GM12875 (cell line): ENCODE data around the gene CAPN9.

Source experiments
- H3K4me3 ChIP-seq: one replicate; pipeline ENCODE4 v1.5.1; 2011; ENCODE audit warnings: low read depth, low read length, control low read depth
- CTCF ChIP-seq: IDR thresholded peaks from 2 replicates; pipeline ENCODE4 v1.5.1; 2011; ENCODE audit warnings: low read depth, mild to moderate bottlenecking, control low read depth, inconsistent platforms, low read length, moderate library complexity, borderline replicate concordance; ENCODE audit not compliant: insufficient read depth

The CAPN9 gene

GRCh38 chr1:230768903-230769570 lies 21.8 kb downstream of the CAPN9 start:
- H3K4me3 ChIP-seq, result no peak overlapping the region
- no peak for TF ChIP-seq CTCF

DNA sequence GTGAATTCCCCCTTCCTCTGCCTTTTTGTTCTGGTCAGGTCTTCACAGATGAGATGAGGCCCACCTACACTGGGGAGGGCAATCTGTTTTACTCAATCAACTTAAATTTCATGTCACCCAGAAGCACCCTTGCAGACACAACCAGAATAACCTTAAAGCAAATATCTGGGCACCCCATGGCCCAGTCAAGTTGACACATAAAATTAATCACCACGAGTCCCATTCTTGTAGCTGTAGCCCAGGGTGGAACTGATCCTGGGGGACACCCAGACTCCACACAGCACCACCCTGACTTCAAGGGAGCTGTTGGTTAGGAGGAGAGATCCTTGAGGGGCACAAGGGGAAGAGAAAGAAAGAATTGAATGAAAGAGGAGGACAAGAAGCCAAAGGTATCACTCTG lies 23.1 kb downstream of the CAPN9 start:
- no peak for TF ChIP-seq CTCF
- no peak overlapping the region for H3K4me3 ChIP-seq

DNA sequence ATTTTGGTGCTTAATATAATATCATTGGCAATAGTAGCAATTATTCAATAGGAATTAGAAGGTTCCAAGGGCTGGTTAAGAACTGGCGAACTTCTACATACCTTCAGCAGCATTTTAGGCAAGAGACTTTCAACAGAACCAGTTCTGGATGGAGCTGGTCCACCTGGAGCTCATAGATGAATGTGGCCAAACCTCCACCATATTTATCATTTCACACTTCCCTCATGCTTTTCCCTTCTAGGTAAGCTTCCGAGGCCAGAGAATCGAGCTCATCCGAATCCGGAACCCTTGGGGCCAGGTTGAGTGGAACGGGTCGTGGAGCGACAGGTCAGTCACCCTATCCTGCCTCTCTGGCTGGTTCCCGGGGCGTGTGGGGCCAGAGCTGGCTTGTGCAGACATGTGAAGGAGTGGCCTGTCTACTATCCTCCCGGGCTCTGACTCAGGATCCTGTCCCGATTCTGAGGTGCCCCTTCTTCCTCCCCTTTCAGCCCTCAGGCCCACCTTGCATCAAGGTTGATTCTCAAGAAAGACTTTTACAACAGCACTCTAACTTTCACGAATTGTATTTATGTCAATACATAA lies 24.7 kb downstream of the CAPN9 start:
- no peak overlapping the region for H3K4me3 ChIP-seq
- TF ChIP-seq CTCF, result no peak

- no peak for TF ChIP-seq CTCF
- H3K4me3 ChIP-seq, result no peak overlapping the region
Measured at GRCh38 chr1:230772457-230773395, 25.5 kb downstream of the CAPN9 start.

DNA sequence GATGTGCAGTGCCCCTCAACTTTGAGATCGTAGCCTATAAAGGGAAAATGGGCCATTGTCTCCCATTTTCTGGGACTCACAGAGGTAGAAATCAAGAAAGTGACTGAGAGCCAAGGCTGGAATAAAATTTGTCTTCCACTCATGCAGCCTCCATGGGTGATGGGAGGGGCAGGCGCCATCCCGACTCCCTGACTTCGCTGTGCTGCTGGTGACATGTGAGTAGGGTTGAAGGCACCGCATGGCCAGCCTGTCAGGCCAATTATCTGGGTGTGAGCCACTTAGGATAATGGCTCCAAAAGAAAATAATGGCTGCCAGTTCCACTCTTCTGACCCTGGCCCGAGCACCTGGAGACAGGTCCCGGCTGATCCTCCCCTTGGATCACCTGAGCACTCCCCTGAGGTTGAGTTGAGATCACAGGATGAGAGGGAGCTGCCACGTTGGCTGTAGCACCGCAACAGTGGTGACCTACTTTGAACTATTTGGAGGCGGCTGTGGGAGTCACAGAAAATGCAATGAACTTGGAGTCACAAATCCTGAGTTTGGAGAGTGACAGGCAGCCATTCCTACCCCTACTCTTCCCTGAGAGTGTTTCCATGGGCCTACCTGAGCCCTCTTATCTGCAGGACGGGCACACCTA lies 26.3 kb downstream of the CAPN9 start:
- no peak overlapping the region for H3K4me3 ChIP-seq
- TF ChIP-seq CTCF, result no peak

- TF ChIP-seq CTCF, result no peak
- H3K4me3 ChIP-seq, result no peak overlapping the region
Measured at GRCh38 chr1:230778916-230779590, 31.9 kb downstream of the CAPN9 start.
